ENCODE results near the gene TNFRSF1B.

TNFRSF1B gene

GRCh38 chr1:12158357-12159092 lies 8.3 kb upstream of the TNFRSF1B start:
- DNase-seq: no peak

GRCh38 chr1:12159816-12160215 lies 7.0 kb upstream of the TNFRSF1B start:
- no peak for DNase-seq

- DNase-seq: no peak
These were observed 5.5 kb upstream of the TNFRSF1B start for GRCh38 chr1:12161324-12161661.

- DNase-seq: no peak
These were observed 4.9 kb upstream of the TNFRSF1B start for GRCh38 chr1:12161662-12162458.

GRCh38 chr1:12162459-12163137 lies 4.2 kb upstream of the TNFRSF1B start:
- no peak for DNase-seq

- DNase-seq: no peak
These were observed 3.6 kb upstream of the TNFRSF1B start for GRCh38 chr1:12163210-12163609.

GRCh38 chr1:12164210-12164609 lies 2.6 kb upstream of the TNFRSF1B start:
- no peak for DNase-seq

- no peak for DNase-seq
These were observed 1.4 kb upstream of the TNFRSF1B start for GRCh38 chr1:12165342-12165741.

GRCh38 chr1:12167493-12168429 lies 970 bp downstream of the TNFRSF1B start:
- DNase-seq: no peak

- DNase-seq: no peak
These were observed 1.8 kb downstream of the TNFRSF1B start for GRCh38 chr1:12168451-12169160.

- no peak for DNase-seq
These were observed 2.8 kb downstream of the TNFRSF1B start for GRCh38 chr1:12169442-12170135.

GRCh38 chr1:12170263-12170671 lies 3.5 kb downstream of the TNFRSF1B start:
- no peak for DNase-seq

GRCh38 chr1:12171206-12172041 lies 4.6 kb downstream of the TNFRSF1B start:
- no peak for DNase-seq

GRCh38 chr1:12172042-12172851 lies 5.5 kb downstream of the TNFRSF1B start:
- no peak for DNase-seq

- DNase-seq: no peak
These were observed 6.3 kb downstream of the TNFRSF1B start for GRCh38 chr1:12173041-12173509.

GRCh38 chr1:12173631-12174121 lies 6.9 kb downstream of the TNFRSF1B start:
- no peak for DNase-seq

- DNase-seq: no peak
These were observed 8.4 kb downstream of the TNFRSF1B start for GRCh38 chr1:12174924-12175810.

Data from NCI-H2107 (cell line).